HG02884 (cell line): ENCODE data around the gene ZNF780A.
"Not testable (repeated sequence)": the region's sequence is repeated elsewhere in the genome, so short reads cannot be mapped to it uniquely, and the experiment has no call there.

Source experiments
- ATAC-seq: cut with Tn5 transposase; IDR thresholded peaks from one replicate; pipeline ENCODE4 v1.9.1; 2021; ENCODE audit warnings: mild to moderate bottlenecking, moderate library complexity; ENCODE audit not compliant: unreplicated experiment

Gene ZNF780A

GRCh38 chr19:40090241-40091204 is at the start of gene ZNF780A:
Gene ZNF780A, minus strand, starts transcription at chr19:40090943. Its CDS starts 6,190 bp downstream, at chr19:40084753.
- no peak for ATAC-seq

- ATAC-seq = no peak
These were observed 49.0 kb upstream of the ZNF780A start for GRCh38 chr19:40139533-40140287.

GRCh38 chr19:40136818-40137217 is 46.1 kb upstream of the ZNF780A start:
- no peak for ATAC-seq

- ATAC-seq = no peak
These were observed 44.1 kb upstream of the ZNF780A start for GRCh38 chr19:40134866-40135265.

- no peak for ATAC-seq
These were observed 42.7 kb upstream of the ZNF780A start for GRCh38 chr19:40133491-40133890.

GRCh38 chr19:40130013-40130412 is 39.3 kb upstream of the ZNF780A start:
- no peak for ATAC-seq

- no peak for ATAC-seq
These were observed 38.7 kb upstream of the ZNF780A start for GRCh38 chr19:40129425-40129824.

- ATAC-seq = no peak
These were observed 38.2 kb upstream of the ZNF780A start for GRCh38 chr19:40128991-40129390.

- no peak for ATAC-seq
These were observed 28.6 kb upstream of the ZNF780A start for GRCh38 chr19:40119380-40119779.

- not testable (repeated sequence) for ATAC-seq
These were observed 27.9 kb upstream of the ZNF780A start for GRCh38 chr19:40118638-40119037.

- no peak for ATAC-seq
These were observed 25.3 kb upstream of the ZNF780A start for GRCh38 chr19:40116075-40116474.

GRCh38 chr19:40114119-40114518 is 23.4 kb upstream of the ZNF780A start:
- not testable (repeated sequence) for ATAC-seq

GRCh38 chr19:40112271-40112670 is 21.5 kb upstream of the ZNF780A start:
- ATAC-seq = not testable (repeated sequence)

GRCh38 chr19:40110570-40110969 is 19.8 kb upstream of the ZNF780A start:
- no peak for ATAC-seq

- no peak for ATAC-seq
These were observed 14.0 kb upstream of the ZNF780A start for GRCh38 chr19:40104754-40105153.

GRCh38 chr19:40103600-40103999 is 12.9 kb upstream of the ZNF780A start:
- no peak for ATAC-seq

- ATAC-seq = no peak
These were observed 11.1 kb upstream of the ZNF780A start for GRCh38 chr19:40101813-40102212.

GRCh38 chr19:40093416-40093815 is 2.7 kb upstream of the ZNF780A start:
- no peak for ATAC-seq

GRCh38 chr19:40091205-40092129 is 724 bp upstream of the ZNF780A start:
- ATAC-seq = no peak

- ATAC-seq = no peak
These were observed 1.3 kb downstream of the ZNF780A start for GRCh38 chr19:40089462-40089861.
